GM13977 (cell line): Measurements from ENCODE around the gene VPS13D.

Source experiments
- DNase-seq: peaks from one replicate; pipeline ENCODE4 v3.0.0; 2012; ENCODE audit warnings: low spot score
- in situ Hi-C: fragments of 300-500 bp; cut with MboI; formaldehyde crosslinking; loops from one replicate; pipeline ENCODE4 v1.12.0; 2022; ENCODE audit warnings: low sequenced_read_pairs, low pct_unique_long_range_greater_than_20kb, mixed read lengths, inconsistent platforms; ENCODE audit not compliant: unreplicated experiment
- TF ChIP-seq, protein P1 (sequence below): IDR thresholded peaks from 2 replicates; pipeline ENCODE4 v1.5.1; 2012; ENCODE audit warnings: mild to moderate bottlenecking, control low read depth; ENCODE audit not compliant: insufficient read depth; ENCODE audit errors: extremely low read depth, missing control alignments

VPS13D gene

DNA sequence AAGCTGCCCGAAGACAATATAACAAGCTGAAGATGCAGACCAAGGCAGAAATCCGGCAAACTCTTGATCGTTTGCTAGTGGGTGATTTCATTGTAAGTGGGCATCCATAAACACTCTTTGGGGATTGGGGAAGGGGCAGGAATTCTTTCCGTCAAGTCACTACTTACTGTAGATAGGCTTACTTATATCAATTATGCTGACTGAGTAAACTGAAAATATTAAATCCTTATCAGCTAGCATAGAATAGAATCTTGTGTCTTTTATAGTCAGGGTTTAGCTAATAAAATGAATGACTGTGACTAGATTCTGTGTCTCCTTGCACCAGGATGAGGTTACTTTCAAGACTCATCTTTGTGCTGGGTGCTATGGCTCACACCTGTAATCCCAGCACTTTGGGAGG lies 41.2 kb downstream of the VPS13D start:
- TF ChIP-seq, protein P1, sequence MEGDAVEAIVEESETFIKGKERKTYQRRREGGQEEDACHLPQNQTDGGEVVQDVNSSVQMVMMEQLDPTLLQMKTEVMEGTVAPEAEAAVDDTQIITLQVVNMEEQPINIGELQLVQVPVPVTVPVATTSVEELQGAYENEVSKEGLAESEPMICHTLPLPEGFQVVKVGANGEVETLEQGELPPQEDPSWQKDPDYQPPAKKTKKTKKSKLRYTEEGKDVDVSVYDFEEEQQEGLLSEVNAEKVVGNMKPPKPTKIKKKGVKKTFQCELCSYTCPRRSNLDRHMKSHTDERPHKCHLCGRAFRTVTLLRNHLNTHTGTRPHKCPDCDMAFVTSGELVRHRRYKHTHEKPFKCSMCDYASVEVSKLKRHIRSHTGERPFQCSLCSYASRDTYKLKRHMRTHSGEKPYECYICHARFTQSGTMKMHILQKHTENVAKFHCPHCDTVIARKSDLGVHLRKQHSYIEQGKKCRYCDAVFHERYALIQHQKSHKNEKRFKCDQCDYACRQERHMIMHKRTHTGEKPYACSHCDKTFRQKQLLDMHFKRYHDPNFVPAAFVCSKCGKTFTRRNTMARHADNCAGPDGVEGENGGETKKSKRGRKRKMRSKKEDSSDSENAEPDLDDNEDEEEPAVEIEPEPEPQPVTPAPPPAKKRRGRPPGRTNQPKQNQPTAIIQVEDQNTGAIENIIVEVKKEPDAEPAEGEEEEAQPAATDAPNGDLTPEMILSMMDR: no peak
- DNase-seq: no peak
- in situ Hi-C loops: no loop called here

DNA sequence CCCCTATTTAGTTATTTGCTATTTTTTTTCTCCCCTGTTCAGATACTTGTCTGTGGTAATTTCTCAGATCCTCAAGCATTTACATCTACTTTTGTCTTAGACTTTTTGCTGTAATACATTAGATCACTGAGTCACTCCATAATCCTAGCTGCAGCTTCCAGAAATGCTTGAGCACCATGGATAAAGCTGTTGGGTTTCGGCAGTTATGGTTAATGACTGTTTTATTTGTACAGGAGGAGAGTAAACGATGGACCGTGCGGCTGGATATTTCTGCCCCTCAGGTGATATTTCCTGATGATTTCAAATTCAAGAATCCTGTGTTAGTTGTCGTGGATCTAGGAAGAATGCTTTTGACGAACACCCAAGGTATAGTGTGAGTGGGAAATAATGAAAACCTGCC lies 42.9 kb downstream of the VPS13D start:
- TF ChIP-seq, protein P1: no peak
- no peak for DNase-seq
- in situ Hi-C loops: no loop called here

DNA sequence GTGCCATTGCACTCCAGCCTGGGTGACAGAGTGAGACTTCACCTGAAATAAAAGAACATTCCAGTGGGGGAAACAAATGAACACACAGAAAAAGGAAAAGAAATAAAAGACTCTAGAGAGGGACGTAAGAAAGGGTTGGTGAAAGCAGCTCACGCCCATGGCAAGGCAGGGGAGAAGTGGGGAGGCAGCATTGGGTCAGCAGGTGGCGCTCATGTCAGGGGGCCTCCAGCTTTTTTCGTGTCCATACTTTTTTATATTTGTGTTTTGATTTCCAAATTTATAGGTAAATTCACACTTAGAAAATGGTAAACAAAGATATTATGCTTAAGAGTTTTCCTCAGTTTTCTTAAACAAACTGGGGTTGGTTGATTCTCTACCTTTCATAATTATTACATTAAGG lies 45.5 kb downstream of the VPS13D start:
- in situ Hi-C loops: no loop called here

DNA sequence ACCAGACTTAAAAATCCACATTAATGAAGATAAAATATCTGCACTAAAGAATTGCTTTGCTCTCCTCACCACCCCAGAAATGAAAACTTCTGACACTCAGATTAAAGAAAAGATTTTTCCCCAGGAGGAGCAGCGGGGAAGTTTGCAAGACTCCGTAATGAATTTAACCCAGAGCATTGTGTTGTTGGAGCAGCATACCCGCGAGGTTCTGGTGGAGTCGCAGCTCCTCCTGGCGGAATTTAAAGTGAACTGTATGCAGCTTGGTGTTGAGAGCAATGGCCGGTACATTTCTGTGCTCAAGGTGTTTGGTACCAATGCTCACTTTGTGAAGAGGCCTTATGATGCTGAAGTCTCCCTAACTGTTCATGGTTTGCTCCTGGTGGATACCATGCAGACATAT lies 46.4 kb downstream of the VPS13D start:
- TF ChIP-seq, protein P1: no peak
- no peak for DNase-seq
- in situ Hi-C loops: no loop called here

More for the DNA sequence above, 45.5 kb downstream of the VPS13D start:
- peak; percentile 18 for DNase-seq
- TF ChIP-seq, protein P1: peak; percentile 64

DNA sequence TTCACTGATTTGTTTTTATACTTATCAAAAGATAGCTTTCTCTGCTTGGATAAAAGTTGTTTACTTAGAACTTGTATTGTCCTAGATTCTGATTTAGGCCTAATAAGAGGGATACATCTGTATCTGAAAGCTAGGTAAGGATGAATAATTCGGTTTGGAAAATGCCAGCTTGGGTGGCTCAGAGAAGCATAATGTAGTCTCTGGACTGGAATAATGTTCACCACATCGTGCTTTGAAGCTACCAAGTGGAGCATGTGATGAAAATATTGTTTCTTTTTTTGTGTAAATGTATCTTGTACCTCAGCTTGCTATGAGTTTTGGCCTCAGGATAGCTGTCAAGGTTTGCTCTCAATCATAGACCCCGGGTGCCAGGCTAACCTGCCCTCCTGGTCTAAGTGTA lies 49.2 kb downstream of the VPS13D start:
- no peak for DNase-seq
- TF ChIP-seq, protein P1: no peak
- in situ Hi-C loops: no loop called here

DNA sequence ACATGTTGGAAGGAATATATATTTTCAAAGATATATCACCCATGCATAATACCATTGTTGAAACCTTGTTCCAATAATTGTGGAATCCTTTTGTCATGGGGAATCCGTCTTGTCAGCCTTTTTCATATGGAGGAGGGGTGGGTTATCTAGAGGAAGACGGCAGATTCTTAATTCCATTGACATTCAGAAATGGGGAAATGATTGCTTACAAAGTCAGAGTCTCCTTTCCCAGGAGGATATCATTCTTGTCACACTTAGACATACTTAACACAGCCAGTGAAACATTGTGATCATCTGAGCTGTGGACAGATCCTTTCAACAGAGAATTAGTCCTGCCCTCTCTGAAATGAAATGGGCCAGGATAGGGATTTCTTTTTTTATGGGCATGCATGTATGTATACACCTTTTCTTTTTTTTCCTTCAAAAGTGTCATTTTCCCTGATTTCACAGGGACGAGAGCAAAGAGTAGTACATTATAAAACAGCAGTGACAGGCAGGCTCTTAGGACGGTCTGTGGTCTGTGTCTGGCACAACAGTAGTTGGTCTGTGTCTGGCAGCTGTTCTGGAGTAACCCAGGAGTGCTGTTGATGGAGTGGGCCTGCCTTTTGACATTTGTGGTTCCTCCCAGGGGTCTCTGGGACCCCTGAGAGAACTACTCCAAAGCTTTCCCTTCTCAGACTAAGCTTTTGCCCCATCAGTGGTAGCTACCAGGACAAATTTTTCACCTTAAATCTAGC lies 50.1 kb downstream of the VPS13D start:
- DNase-seq: no peak
- TF ChIP-seq, protein P1: no peak
- in situ Hi-C loops: no loop called here
